Measurements from ENCODE around the gene TUBGCP2.

The TUBGCP2 gene

GRCh38 chr10:133299224-133299623, 9.4 kb downstream of the TUBGCP2 start:
- Histone ChIP-seq H4K20me1 (ENCODE audit: insufficient read depth, low read length) (peaks cover 28% of the 10 kb centered on the region), H3K4me1 (ENCODE audit: insufficient read depth, low read length) (no peaks in the 10 kb centered on the region)

GRCh38 chr10:133298466-133298865, 10.2 kb downstream of the TUBGCP2 start:
- H3K36me3 ChIP-seq (ENCODE audit: insufficient read depth, low read length), result peaks cover 83% of the 10 kb centered on the region

More at GRCh38 chr10:133299224-133299623, 9.4 kb downstream of the TUBGCP2 start:
- ATAC-seq (ENCODE audit: insufficient read depth, low read depth), result no peak
- Histone ChIP-seq H2AFZ (ENCODE audit: low read depth, low read length) (no peak overlapping the region), H3K27me3 (ENCODE audit: insufficient read depth, low read length, poor library complexity) (no peaks in the 10 kb centered on the region), H3K4me2 (ENCODE audit: insufficient read depth, low read length) (no peak overlapping the region), H3K79me2 (ENCODE audit: insufficient read depth, low read length) (peaks cover 20% of the 10 kb centered on the region), H3K27ac (ENCODE audit: low read length) (no peak overlapping the region), H3K36me3 (ENCODE audit: insufficient read depth, low read length) (peaks cover 81% of the 10 kb centered on the region), H3K4me3 (ENCODE audit: low read depth in 1 of 2, low read length in 2 of 2) (no peak overlapping the region), H3K9me3 (ENCODE audit: insufficient read depth, low read length, severe bottlenecking) (no peaks in the 10 kb centered on the region), H3K9ac (ENCODE audit: low read depth, low read length) (no peak overlapping the region)
- DNase-seq, result no peak
- TF ChIP-seq EZH2 (IDR thresholded peaks at IDR 0.05; ENCODE audit: borderline replicate concordance, low read depth, low read length, severe bottlenecking), result no peak
- TF ChIP-seq CTCF (IDR thresholded peaks at IDR 0.05; ENCODE audit: borderline replicate concordance, extremely low read depth, low read length, poor library complexity, severe bottlenecking), result no peak

GRCh38 chr10:133297504-133297903, 11.2 kb downstream of the TUBGCP2 start:
- H3K27ac ChIP-seq (ENCODE audit: low read length), result no peak overlapping the region
- no peaks in the 10 kb centered on the region for H3K4me1 ChIP-seq (ENCODE audit: insufficient read depth, low read length)
- H4K20me1 ChIP-seq (ENCODE audit: insufficient read depth, low read length), result peaks cover 21% of the 10 kb centered on the region
- H2AFZ ChIP-seq (ENCODE audit: low read depth, low read length), result no peak overlapping the region
- no peak overlapping the region for H3K9ac ChIP-seq (ENCODE audit: low read depth, low read length)
- H3K9me3 ChIP-seq (ENCODE audit: insufficient read depth, low read length, severe bottlenecking), result no peaks in the 10 kb centered on the region
- ATAC-seq (ENCODE audit: insufficient read depth, low read depth) (no peak), DNase-seq (no peak)
- H3K36me3 ChIP-seq (ENCODE audit: insufficient read depth, low read length), result peaks cover 90% of the 10 kb centered on the region
- peaks cover 2% of the 10 kb centered on the region for H3K79me2 ChIP-seq (ENCODE audit: insufficient read depth, low read length)
- no peak overlapping the region for H3K4me3 ChIP-seq (ENCODE audit: low read depth in 1 of 2, low read length in 2 of 2)
- no peak overlapping the region for H3K4me2 ChIP-seq (ENCODE audit: insufficient read depth, low read length)
- TF ChIP-seq EZH2 (IDR thresholded peaks at IDR 0.05; ENCODE audit: borderline replicate concordance, low read depth, low read length, severe bottlenecking) (no peak), CTCF (IDR thresholded peaks at IDR 0.05; ENCODE audit: borderline replicate concordance, extremely low read depth, low read length, poor library complexity, severe bottlenecking) (no peak)
- H3K27me3 ChIP-seq (ENCODE audit: insufficient read depth, low read length, poor library complexity), result no peaks in the 10 kb centered on the region

More at GRCh38 chr10:133298466-133298865, 10.2 kb downstream of the TUBGCP2 start:
- H3K79me2 ChIP-seq (ENCODE audit: insufficient read depth, low read length), result peaks cover 12% of the 10 kb centered on the region
- H2AFZ ChIP-seq (ENCODE audit: low read depth, low read length), result no peak overlapping the region
- no peak overlapping the region for H3K9ac ChIP-seq (ENCODE audit: low read depth, low read length)
- no peaks in the 10 kb centered on the region for H3K4me1 ChIP-seq (ENCODE audit: insufficient read depth, low read length)
- ATAC-seq (ENCODE audit: insufficient read depth, low read depth) (no peak), DNase-seq (no peak)
- TF ChIP-seq EZH2 (IDR thresholded peaks at IDR 0.05; ENCODE audit: borderline replicate concordance, low read depth, low read length, severe bottlenecking) (no peak), CTCF (IDR thresholded peaks at IDR 0.05; ENCODE audit: borderline replicate concordance, extremely low read depth, low read length, poor library complexity, severe bottlenecking) (no peak)
- H3K27ac ChIP-seq (ENCODE audit: low read length), result no peak overlapping the region
- no peak overlapping the region for H3K4me3 ChIP-seq (ENCODE audit: low read depth in 1 of 2, low read length in 2 of 2)
- no peak overlapping the region for H3K4me2 ChIP-seq (ENCODE audit: insufficient read depth, low read length)
- H4K20me1 ChIP-seq (ENCODE audit: insufficient read depth, low read length), result peaks cover 28% of the 10 kb centered on the region
- no peaks in the 10 kb centered on the region for H3K27me3 ChIP-seq (ENCODE audit: insufficient read depth, low read length, poor library complexity)
- H3K9me3 ChIP-seq (ENCODE audit: insufficient read depth, low read length, severe bottlenecking), result no peaks in the 10 kb centered on the region
